ENCODE data around the gene CSNK1D. TPM values are rescaled to one million over a fixed set of nuclear protein-coding genes. Genes with fewer than 3 reads are reported as not detected.

Gene CSNK1D
- total and polyA plus RNA-seq, 10 of the 15 experiments (the other 5 are each of a cell fraction or from before 2014, with no cell fraction given), result 5.7 to 105 (median 58.1) TPM

- TF ChIP-seq, protein P1, sequence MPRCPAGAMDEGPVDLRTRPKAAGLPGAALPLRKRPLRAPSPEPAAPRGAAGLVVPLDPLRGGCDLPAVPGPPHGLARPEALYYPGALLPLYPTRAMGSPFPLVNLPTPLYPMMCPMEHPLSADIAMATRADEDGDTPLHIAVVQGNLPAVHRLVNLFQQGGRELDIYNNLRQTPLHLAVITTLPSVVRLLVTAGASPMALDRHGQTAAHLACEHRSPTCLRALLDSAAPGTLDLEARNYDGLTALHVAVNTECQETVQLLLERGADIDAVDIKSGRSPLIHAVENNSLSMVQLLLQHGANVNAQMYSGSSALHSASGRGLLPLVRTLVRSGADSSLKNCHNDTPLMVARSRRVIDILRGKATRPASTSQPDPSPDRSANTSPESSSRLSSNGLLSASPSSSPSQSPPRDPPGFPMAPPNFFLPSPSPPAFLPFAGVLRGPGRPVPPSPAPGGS (IDR thresholded peaks at IDR 0.05; ENCODE audit: borderline replicate concordance, insufficient read depth, low read depth, low read length, poor library complexity, severe bottlenecking), result no peak
- no peak for TF ChIP-seq MEF2B (IDR thresholded peaks at IDR 0.05; ENCODE audit: partially characterized antibody, poor library complexity, severe bottlenecking)
- TF ChIP-seq IKZF1 (conservative IDR thresholded peaks at IDR 0.05), result no peak
These were observed 69.6 kb downstream of the CSNK1D start (continued) for GRCh38 chr17:82203920-82204319.

- Histone ChIP-seq H3K27me3 (replicated peaks in 1 of 2; ENCODE audit: control insufficient read depth in 2 of 2, insufficient read depth in 2 of 2, low read length in 1 of 2) (no peaks in the 10 kb centered on the region), H3K4me1 (ENCODE audit: control insufficient read depth, insufficient read depth, low read length) (peaks cover 12% of the 10 kb centered on the region), H3K9ac (ENCODE audit: control insufficient read depth, insufficient read depth, low read length) (no peak overlapping the region), H3K9me3 (replicated peaks; ENCODE audit: control insufficient read depth, insufficient read depth, low read length) (no peaks in the 10 kb centered on the region), H3K79me2 (ENCODE audit: control insufficient read depth, insufficient read depth, low read length) (no peaks in the 10 kb centered on the region), H4K20me1 (ENCODE audit: control insufficient read depth, insufficient read depth) (no peaks in the 10 kb centered on the region), H3K36me3 (ENCODE audit: control insufficient read depth in 2 of 2, insufficient read depth in 2 of 2, low read length in 1 of 2) (no peaks in the 10 kb centered on the region; a peak in 1 of 4 replicates), H2AFZ (ENCODE audit: control insufficient read depth, low read depth, low read length) (no peak overlapping the region), H3K4me3 (no peak overlapping the region), H3K4me2 (ENCODE audit: control insufficient read depth, insufficient read depth) (no peak overlapping the region), H3K27ac (ENCODE audit: control insufficient read depth, insufficient read depth) (no peak overlapping the region)
- RAD21 ChIA-PET (ENCODE audit: unreplicated experiment), result interaction anchor here (1.8 kb wide), 1 partner anchor 38 kb away, joined by 4 read pairs; no protein-coding TSS in a partner anchor
- 75% methylated on average over 10 of the region's 10 CpGs for WGBS (ENCODE audit: insufficient coverage, insufficient replicate concordance, low lambda C conversion rate, missing lambda C conversion rate)
- POLR2A ChIA-PET, result no interaction called here
- CTCF ChIA-PET, result interaction anchor here (0.9 to 1.7 kb wide), 2 partner anchors 9 to 33 kb away, joined by 3 to 5 read pairs; no protein-coding TSS in a partner anchor
- intact Hi-C loops (cut with micrococcal nuclease; ENCODE audit: unreplicated experiment) (no loop called here), in situ Hi-C loops (cut with MboI) (no loop called here)
- ATAC-seq (no peak), FAIRE-seq (no peak), DNase-seq (ENCODE audit: low read depth, low spot score) (no peak)
- no TSS peak for BruUV-seq (replicated peaks)
- SMC1A ChIA-PET (ENCODE audit: uncharacterized antibody, unreplicated experiment), result no interaction called here
- TF ChIP-seq, protein P2, sequence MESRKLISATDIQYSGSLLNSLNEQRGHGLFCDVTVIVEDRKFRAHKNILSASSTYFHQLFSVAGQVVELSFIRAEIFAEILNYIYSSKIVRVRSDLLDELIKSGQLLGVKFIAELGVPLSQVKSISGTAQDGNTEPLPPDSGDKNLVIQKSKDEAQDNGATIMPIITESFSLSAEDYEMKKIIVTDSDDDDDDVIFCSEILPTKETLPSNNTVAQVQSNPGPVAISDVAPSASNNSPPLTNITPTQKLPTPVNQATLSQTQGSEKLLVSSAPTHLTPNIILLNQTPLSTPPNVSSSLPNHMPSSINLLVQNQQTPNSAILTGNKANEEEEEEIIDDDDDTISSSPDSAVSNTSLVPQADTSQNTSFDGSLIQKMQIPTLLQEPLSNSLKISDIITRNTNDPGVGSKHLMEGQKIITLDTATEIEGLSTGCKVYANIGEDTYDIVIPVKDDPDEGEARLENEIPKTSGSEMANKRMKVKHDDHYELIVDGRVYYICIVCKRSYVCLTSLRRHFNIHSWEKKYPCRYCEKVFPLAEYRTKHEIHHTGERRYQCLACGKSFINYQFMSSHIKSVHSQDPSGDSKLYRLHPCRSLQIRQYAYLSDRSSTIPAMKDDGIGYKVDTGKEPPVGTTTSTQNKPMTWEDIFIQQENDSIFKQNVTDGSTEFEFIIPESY (IDR thresholded peaks at IDR 0.05), result no peak
- TF ChIP-seq, protein P3, sequence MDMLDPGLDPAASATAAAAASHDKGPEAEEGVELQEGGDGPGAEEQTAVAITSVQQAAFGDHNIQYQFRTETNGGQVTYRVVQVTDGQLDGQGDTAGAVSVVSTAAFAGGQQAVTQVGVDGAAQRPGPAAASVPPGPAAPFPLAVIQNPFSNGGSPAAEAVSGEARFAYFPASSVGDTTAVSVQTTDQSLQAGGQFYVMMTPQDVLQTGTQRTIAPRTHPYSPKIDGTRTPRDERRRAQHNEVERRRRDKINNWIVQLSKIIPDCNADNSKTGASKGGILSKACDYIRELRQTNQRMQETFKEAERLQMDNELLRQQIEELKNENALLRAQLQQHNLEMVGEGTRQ (IDR thresholded peaks at IDR 0.05; ENCODE audit: borderline replicate concordance, low read depth, low read length), result no peak
- no peak for TF ChIP-seq PKNOX1 (IDR thresholded peaks at IDR 0.05)
- no peak for TF ChIP-seq RB1 (IDR thresholded peaks at IDR 0.05; ENCODE audit: borderline replicate concordance)
- no peak for TF ChIP-seq DPF2 (IDR thresholded peaks at IDR 0.05)
These were observed 70.5 kb downstream of the CSNK1D start for GRCh38 chr17:82202981-82203380.

Data from GM12878 (cell line).